ENCODE data around the gene RBMS3. TPM values are rescaled to one million over a fixed set of nuclear protein-coding genes. Genes with fewer than 3 reads are reported as not detected.
A peak's percentile ranks its signal among the peaks of the same experiment; 100 is the strongest.

The RBMS3 gene
- total RNA-seq, 4 donors from 2014 or later = 7.3 to 21.8 (median 12.8) TPM

- intact Hi-C loops (cut with DNase I; ENCODE audit: low total_unique reads) = no loop called here
- TF ChIP-seq POLR2A (IDR thresholded peaks at IDR 0.05) (no peak), CTCF (IDR thresholded peaks at IDR 0.05) (no peak)
- WGBS, 2 donors = 95 to 99% methylated on average over 6 of the region's 6 CpGs
- no peak for DNase-seq (ENCODE audit: low spot score in 2 of 2)
- H3K4me3 ChIP-seq (ENCODE audit: low read depth, poor library complexity, severe bottlenecking) = no peak overlapping the region
Measured at GRCh38 chr3:29277249-29277648, 3.6 kb upstream of the RBMS3 start.

- TF ChIP-seq POLR2A (IDR thresholded peaks at IDR 0.05) = no peak
- intact Hi-C loops (cut with DNase I; ENCODE audit: low total_unique reads) = no loop called here
- DNase-seq (ENCODE audit: low spot score in 2 of 2) = no peak
- 69 to 78% methylated on average over 4 of the region's 4 CpGs for WGBS, 2 donors
- no peak overlapping the region for H3K4me3 ChIP-seq (ENCODE audit: low read depth, poor library complexity, severe bottlenecking)
Measured at GRCh38 chr3:29279286-29279685, 1.6 kb upstream of the RBMS3 start.

GRCh38 chr3:29279806-29280205 lies 1.1 kb upstream of the RBMS3 start:
- no peak for TF ChIP-seq CTCF (IDR thresholded peaks at IDR 0.05)
- no peak for TF ChIP-seq POLR2A (IDR thresholded peaks at IDR 0.05)
- H3K4me3 ChIP-seq (ENCODE audit: low read depth, poor library complexity, severe bottlenecking) = no peak overlapping the region
- intact Hi-C loops (cut with DNase I; ENCODE audit: low total_unique reads) = no loop called here
- WGBS, 2 donors = 50 to 62% methylated on average over 8 of the region's 8 CpGs
- no peak for DNase-seq (ENCODE audit: low spot score in 2 of 2)

GRCh38 chr3:29281094-29281343 lies 148 bp downstream of the RBMS3 start:
- 0 to 1% methylated on average over 3 of the region's 3 CpGs for WGBS, 2 donors
- intact Hi-C loops (cut with DNase I; ENCODE audit: low total_unique reads) = no loop called here
- TF ChIP-seq POLR2A (IDR thresholded peaks at IDR 0.05) (no peak), CTCF (IDR thresholded peaks at IDR 0.05) (no peak)
- peak overlapping the region; percentile 35 for H3K4me3 ChIP-seq (ENCODE audit: low read depth, poor library complexity, severe bottlenecking)
- no peak for DNase-seq (ENCODE audit: low spot score in 2 of 2)

- intact Hi-C loops (cut with DNase I; ENCODE audit: low total_unique reads) = no loop called here
Measured at GRCh38 chr3:29281344-29282241, 722 bp downstream of the RBMS3 start.

More at GRCh38 chr3:29281344-29282241, 722 bp downstream of the RBMS3 start:
- WGBS, 2 donors = 5 to 6% methylated on average over 18 of the region's 18 CpGs
- no peak for TF ChIP-seq CTCF (IDR thresholded peaks at IDR 0.05)
- no peak for TF ChIP-seq POLR2A (IDR thresholded peaks at IDR 0.05)
- H3K4me3 ChIP-seq (ENCODE audit: low read depth, poor library complexity, severe bottlenecking) = peak overlapping the region; percentile 35
- peak in 1 of 2 donors; percentile 86 for DNase-seq (ENCODE audit: low spot score in 2 of 2)
